NCI-H82 treated with DMSO at 0.1 percent for 48 hours (cell line): ENCODE data around the gene TRAPPC4.
"Not testable (repeated sequence)": the region's sequence is repeated elsewhere in the genome, so short reads cannot be mapped to it uniquely, and the experiment has no call there.

Experiments
- DNase-seq: peaks from one replicate; lab custom pipeline; 2025; ENCODE audit not compliant: unreplicated experiment; lab: John Stamatoyannopoulos, UW

Gene TRAPPC4, protein sequence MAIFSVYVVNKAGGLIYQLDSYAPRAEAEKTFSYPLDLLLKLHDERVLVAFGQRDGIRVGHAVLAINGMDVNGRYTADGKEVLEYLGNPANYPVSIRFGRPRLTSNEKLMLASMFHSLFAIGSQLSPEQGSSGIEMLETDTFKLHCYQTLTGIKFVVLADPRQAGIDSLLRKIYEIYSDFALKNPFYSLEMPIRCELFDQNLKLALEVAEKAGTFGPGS

DNA sequence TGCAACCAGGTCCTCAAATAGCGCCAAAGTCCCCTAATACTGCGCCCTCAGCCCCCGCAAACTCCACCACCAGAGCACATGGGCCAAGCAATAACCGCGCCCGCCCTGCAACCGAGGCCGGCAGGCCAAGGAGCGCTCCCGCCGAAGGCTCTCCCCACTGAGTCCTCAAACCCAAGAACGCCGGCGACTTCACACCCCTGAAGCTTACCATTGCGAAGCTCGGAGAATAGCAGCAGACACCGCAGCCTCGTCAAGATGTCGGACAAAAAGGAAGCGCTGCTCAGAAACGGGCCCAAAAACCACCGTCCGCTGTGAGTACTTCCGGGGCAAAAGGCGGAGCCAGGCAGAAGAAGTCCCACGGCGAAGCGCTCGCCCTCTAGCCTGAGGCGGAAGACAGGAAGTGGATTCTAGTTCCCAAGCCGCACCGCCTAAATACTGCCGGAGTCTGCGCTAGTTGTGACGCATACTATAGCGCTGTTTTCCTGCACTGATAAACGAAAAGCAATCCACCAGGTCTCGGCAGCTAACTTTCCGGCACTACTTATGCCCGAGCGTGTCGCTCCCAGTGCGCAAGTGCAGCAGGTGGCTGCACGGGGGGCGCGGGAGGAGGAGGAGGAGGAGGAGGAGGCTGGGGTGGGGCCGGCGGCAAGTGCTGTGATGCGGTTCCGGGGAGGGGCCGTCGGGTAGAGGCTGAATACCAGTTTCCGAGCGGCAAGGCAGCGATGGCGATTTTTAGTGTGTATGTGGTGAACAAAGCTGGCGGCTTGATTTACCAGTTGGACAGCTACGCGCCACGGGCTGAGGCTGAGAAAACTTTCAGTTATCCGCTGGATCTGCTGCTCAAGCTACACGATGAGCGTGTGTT lies at the start of gene TRAPPC4, which contains the start of gene RPS25:
TSS of gene TRAPPC4 (plus strand) at position 693 of the 865 bp plus-strand sequence. CDS start at position 723, 30 bp downstream.
TSS of gene RPS25 (minus strand) at position 270 of the 865 bp plus-strand sequence. CDS start at position 211, 59 bp downstream.
- peak; percentile 87 for DNase-seq

DNA sequence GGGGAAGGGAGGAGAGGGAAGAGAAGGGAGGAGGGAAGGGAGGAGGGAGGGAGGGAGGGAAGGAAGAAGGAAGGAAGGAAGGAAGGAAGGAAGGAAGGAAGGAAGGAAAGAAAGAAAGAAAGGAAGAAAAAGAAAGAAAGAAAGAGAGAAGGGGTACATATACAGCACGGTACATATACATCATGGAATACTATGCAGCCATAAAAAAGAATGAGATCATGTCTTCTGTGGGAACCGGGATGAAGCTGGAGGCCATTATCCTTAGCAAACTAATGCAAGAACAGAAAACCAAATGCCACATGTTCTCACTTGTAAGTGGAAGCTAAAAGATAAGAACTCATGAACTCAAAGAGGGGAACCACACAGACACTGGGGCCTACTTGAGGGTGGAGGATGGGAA lies 49.1 kb upstream of the TRAPPC4 start:
- DNase-seq: not testable (repeated sequence)

DNA sequence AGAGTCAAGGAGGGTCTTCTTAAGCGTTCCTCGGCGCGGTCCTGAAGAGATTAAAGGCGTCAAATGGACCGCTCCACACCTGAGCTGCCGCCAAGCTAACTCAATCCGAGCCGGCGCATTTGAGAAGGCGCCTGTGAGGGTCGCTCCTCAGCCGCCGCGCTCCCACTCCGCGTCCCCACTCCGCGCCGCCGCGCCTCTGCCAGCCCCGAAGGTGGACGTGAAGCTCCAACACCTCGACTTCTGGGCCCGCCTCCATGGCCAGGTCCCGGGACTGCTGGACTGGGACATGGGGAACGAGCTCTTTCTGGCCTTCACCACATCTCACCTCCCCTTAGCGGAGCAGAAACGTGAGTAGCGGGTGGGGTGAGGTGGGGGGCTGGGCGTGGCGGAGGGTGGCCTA lies 46.9 kb upstream of the TRAPPC4 start, which contains the start of gene FOXR1:
TSS of gene FOXR1 (plus strand) at position 116 of the 400 bp plus-strand sequence. CDS start at position 287, 171 bp downstream.
- DNase-seq: no peak

DNA sequence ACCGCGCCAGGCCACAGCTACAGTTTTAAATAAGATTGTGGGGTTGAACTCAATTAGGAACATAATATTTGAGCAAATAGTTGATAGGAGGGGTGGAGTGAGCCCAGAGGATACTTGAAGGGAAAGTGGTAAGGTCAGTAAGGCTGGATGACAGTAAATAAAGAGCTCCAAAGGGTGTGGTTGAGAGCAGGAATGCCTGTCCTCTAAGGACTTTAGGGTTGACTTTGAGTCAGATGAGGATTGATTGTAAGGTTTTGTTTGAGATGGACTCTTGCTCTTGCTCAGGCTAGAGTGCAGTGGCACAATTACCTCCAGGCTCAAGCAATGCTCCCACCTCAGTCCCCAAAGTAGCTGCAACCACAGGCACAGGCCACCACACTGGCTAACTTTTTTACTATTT lies 44.6 kb upstream of the TRAPPC4 start:
- no peak for DNase-seq

DNA sequence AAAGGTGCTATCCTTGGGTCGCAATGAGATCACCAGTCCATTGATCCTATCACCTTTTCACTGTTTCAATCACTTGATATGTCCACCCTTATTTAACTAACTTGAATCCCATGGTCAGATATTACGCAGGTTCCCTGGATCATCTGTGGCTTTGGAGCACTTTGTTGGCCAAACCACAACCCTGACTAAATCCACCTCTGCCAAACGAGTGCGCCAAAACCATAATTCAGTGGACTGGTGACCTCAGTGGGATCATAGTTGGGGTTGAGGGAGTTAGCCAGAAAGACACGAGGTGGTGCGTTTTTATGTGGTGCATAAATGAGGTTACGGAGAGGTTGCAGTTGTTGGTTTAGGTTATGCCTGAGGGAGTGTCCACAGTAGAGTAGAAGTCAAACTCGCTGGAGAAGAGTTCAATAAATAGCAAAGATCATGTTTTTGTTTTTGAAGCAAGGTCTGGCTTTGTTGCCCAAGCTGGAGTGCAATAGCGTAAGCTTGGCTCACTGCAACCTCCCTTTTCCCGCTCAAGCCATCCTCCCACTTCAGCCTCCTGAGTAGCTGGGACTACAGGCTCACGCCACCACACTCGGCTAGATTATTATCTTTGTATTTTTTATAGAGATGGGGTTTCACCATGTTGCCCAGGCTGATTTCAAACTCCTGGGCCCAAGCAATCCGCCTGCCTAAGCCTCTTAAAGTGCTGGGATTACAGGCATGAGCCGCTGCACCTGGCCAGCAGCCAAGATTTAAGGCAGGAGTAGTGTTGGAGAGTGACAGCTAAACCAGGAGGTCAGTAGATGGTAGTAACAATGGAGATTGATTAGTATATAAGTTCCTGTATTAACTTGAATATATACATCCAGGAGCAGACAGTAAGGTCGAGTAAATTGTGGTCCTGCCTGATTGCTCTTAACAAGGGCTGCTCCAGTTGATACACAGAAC lies 42.5 kb upstream of the TRAPPC4 start:
- peak; percentile 89 for DNase-seq

DNA sequence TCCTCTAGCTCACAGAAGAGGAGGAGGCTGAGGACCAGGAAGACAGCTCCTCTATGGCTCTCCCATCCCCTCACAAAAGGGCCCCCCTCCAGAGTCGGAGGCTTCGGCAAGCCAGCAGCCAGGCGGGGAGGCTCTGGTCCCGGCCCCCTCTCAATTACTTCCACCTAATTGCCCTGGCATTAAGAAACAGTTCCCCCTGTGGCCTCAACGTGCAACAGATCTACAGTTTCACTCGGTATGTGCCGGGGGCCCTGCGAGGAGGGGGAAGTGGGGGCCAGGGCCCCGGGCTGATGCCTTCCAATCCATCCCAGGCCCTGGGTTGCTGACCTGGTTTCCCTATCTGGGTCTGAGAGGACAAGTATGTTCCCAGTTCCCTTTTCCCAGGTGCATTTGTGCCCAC lies 39.1 kb upstream of the TRAPPC4 start:
- no peak for DNase-seq

DNA sequence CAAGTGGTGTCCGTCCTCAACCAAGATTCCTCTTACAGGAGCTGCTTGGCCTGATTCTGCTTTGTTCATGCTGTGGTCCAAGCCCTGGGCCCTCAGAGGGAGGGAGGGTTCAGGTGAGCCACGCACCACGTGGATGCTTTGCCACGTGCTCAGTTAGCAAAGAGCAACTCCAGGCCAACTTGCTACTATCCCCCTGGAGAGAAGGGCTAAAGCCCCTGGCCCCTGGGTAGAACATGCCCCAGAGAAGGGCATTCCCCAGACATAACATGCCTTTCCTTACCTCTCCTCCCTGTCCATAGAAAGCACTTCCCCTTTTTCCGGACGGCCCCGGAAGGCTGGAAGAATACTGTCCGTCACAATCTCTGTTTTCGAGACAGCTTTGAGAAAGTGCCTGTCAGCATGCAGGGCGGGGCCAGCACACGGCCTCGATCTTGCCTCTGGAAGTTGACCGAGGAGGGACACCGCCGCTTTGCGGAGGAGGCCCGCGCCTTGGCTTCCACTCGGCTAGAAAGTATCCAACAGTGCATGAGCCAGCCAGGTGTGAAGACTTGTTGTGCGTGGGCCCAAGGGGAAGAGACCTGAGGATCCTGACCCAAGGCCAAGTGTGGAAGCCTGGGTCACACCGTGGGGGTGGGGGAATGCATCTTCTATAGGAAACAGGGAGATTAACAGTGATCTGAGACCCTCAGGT lies 38.2 kb upstream of the TRAPPC4 start:
- DNase-seq: no peak

DNA sequence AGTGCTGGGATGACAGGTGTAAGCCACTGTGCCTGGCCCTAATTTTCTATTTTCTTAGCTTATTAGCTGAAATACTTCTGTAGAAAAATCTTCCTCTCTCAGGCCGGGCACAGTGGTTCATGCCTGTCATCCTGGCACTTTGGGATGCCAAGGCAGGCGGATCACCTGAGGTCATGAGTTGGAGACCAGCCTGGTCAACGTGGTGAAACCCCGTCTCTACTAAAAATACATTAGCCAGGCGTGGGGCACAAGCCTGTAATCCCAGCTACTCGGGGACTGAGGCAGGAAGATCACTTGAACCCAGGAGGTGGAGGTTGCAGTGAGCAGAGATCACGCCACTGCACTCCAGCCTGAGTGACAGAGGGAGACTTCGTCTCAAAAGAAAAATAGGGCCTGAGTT lies 34.2 kb upstream of the TRAPPC4 start:
- DNase-seq: not testable (repeated sequence)

DNA sequence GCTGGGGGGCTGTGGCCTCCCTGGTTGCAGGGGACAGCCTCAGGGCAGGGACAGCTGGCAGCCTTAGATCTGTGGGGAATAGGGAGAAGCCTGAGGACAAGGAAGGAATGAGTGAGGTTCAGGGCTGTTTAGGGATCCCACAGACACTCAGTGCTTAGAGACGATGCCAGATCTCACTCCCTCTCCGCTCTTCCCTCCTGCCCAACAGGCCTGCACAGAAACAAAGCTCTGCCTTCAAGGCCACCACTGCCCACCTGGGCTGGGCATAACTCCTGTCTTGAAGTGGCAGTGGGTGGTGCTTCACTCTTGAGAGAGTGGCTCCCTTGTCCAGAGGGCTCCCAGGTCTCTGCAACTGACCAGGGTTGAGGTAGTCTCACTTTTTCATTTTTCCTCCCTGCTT lies 33.7 kb upstream of the TRAPPC4 start:
- DNase-seq: no peak

DNA sequence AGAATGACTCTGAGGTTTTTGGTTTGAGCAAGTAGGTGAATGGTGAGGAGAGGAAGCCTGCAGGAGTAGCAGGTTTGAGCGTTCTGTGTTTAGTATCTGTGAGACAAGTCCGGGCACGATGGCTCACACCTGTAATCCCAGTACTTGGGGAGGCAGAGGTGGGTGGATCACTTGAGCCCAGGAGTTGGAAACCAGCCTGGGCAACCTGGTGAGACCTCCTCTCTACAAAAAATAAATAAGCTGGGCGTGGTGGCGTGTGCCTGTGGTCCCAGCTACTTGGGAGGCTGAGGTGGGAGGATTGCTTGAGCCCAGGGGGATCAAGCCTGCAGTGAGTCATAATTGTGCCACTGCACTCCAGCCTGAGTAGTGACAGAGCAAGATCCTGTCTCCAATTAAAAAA lies 30.3 kb upstream of the TRAPPC4 start:
- DNase-seq: no peak

DNA sequence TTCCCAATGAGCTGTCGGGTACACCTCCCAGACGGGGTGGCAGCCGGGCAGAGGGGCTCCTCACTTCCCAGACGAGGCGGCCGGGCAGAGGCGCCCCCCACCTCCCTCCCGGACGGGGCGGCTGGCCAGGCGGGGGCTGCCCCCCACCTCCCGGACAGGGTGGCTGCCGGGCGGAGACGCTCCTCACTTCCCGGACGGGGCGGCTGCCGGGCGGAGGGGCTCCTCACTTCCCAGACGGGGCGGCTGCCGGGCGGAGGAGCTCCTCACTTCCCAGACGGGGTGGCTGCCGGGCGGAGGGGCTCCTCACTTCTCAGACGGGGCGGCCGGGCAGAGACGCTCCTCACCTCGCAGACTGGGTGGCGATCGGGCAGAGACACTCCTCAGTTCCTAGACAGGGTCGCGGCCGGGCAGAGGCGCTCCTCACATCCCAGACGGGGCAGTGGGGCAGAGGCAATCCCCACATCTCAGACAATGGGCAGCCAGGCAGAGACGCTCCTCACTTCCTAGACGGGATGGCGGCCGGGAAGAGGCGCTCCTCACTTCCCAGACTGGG lies 27.0 kb upstream of the TRAPPC4 start:
- not testable (repeated sequence) for DNase-seq

DNA sequence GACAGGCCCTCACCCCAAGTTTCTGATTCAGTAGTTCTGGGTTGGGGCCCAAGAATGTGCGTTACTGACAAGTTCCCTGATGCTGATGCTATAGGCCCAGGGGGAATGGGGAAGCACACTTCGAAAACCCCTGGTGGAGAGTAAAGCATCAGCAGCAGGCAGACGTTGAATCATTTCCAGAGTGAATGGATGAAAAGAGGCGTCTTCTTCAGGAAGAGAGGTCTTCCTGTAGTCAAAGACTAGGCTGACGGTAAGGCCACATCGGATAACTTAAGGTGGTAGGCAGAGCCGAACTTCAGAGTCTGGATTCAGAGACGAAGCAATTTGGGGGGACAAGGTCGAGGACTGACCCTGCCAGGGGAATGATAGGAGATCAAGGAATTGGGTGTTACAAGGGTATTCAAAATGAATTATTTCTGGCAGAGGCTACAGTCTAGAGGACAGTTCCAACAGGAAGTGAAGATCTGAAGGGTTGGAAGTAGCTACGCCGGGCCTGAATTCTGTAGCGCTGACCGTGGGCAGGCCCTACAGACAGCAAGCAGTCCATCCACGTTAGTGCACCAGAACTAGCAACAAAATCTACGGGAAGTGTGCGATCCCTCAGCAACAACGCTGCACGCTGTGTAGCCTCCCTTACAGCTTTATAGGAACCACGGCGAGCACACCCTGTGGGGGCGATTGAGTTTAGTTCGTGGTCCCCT lies 21.5 kb upstream of the TRAPPC4 start:
- no peak for DNase-seq

DNA sequence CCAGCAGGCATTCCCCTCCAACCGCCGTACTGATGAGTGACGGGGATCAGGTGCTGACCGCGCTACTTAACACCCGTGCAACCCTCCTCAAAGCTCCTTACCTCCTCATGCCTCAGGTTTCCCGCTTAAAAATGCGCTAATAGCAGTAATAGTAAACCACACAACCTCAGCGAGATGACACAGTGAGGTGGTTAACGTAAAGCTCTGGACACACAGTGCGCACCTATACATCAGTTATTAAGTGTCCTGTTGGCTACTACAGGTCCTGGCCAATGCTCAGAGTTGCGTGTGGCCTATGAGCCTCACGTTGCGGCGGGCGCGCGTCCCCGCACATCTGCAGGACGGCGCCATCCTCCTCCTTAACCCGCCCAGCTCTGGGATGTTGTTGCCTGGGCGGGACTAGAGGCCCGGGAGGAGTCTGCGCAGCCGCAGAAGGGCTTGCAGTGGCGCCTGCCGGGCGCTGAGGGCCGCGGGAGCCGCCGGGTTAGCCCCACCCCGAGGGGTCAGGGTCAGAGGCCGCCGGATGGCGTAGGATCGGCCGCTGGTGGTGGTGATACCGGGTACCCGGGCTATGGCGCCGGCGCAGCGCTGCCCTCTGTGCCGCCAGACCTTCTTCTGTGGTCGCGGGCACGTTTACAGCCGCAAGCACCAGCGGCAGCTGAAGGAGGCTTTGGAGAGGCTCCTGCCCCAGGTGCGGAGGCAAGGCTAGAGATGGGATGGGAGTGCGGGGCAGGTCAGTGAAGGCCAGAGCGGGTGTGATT lies 20.8 kb upstream of the TRAPPC4 start, which contains the start of gene CENATAC:
TSS of gene CENATAC (plus strand) at position 512 of the 761 bp plus-strand sequence. CDS start at position 572, 60 bp downstream.
- DNase-seq: peak; percentile 69

DNA sequence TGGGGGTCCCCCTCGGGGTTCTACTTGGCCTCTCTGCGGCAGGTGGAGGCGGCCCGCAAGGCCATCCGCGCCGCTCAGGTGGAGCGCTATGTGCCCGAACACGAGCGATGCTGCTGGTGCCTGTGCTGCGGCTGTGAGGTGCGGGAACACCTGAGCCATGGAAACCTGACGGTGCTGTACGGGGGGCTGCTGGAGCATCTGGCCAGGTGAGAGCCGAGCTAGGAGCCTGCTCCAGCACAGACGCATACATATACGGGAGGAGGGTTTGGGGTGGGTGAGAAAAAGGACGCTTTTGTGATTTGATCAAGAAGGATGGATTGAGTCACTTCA lies 20.2 kb upstream of the TRAPPC4 start:
- no peak for DNase-seq

DNA sequence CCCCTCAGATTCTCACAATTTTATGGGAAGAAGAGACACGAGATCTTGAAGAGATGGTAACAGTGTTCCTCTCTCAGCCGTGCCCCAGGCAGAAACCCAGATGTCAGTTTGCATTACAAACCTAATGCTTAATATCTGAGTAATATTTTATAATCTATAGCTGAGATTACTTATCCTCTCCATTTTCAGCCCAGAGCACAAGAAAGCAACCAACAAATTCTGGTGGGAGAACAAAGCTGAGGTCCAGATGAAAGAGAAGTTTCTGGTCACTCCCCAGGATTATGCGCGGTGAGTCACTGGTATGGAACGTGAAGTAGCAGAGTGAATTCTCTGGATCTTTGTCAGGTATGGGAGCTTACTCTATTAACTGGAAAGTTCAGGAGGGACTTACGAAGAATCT lies 19.7 kb upstream of the TRAPPC4 start:
- no peak for DNase-seq

DNA sequence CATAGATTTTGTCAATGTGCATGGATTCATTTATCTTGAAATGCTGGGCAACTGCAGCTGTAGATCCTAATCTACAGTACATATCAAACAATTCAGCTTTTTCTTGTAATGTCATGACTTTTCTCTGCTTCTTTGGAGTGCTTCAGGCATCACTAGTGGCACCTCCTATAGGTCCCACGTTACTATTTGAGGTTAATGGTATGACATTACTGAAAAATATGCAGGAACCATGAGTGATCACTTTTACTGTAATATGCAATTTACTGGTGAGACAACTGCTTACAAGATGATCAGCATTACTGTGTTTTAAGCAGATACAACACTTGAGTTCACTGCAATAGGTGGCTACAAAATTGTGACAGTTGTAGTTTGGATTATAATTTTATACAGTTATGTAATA lies 17.7 kb upstream of the TRAPPC4 start:
- no peak for DNase-seq

DNA sequence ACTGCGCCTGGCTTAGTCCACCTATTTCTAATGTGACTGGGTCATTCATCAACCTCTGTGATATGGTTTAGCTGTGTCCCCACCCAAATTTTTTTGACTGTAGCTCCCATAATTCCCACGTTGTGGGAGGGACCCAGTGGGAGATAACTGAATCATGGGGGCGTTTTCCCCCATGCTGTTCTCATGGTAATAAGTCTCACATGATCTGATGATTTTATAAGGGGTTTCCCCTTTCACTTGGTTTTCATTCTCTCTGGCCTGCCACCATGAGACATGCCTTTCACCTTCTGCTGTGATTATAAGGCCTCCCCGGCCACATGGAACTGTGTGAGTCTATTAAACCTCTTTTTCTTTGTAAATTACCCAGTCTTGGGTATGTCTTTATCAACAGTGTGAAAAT lies 11.9 kb upstream of the TRAPPC4 start:
- DNase-seq: no peak

DNA sequence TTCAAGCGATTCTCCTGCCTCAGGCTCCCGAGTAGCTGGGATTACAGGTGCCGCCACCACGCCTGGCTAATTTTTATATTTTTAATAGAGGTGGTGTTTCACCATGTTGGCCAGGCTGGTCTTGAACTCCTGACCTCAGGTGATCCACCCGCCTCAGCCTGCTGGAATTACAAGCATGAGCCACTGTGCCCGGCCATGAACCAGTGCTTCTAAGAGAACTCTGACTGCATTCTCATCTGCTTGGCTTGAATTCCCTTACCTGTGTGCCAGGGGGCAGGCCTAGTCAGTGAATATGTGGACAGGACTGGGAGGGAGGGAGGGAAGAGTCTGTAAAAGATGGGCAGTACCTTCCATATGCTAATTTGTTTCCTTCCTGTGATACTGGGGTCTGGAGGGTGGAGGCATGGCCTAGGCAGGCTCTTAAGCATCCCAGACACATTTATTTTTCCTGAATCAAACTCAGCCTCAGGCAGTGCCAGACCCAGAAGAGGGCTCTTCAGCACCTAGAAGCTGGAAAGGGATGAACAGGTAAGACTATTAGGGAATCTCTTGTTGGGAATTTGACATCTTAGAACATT lies 7.0 kb upstream of the TRAPPC4 start:
- no peak for DNase-seq
